Loucy (cell line): ENCODE data around the gene COL8A1.

Source experiments
- H2AFZ ChIP-seq: fragments of 200-600 bp; sonication (generic); 2 replicates; pipeline ENCODE4 v1.6.0; 2016; ENCODE audit warnings: antibody characterized with exemption, mild to moderate bottlenecking, low read length, moderate library complexity
- H3F3A ChIP-seq: fragments of 200-600 bp; 2 replicates; pipeline ENCODE4 v1.6.0; 2016; ENCODE audit warnings: antibody characterized with exemption, low read depth, mild to moderate bottlenecking
- H3K27me3 ChIP-seq: fragments of 200-600 bp; sonication (generic); 2 replicates; pipeline ENCODE4 v1.6.1; 2014; ENCODE audit warnings: low read length, mild to moderate bottlenecking; ENCODE audit not compliant: insufficient read depth, poor library complexity, severe bottlenecking
- H3K36me3 ChIP-seq: fragments of 200-600 bp; sonication (generic); 2 replicates; pipeline ENCODE4 v1.6.1; 2016; ENCODE audit warnings: low read length; ENCODE audit not compliant: insufficient read depth
- H3K4me1 ChIP-seq: fragments of 200-600 bp; sonication (generic); 2 replicates; pipeline ENCODE4 v1.5.1; 2014; ENCODE audit warnings: low read length, mild to moderate bottlenecking; ENCODE audit not compliant: insufficient read depth, poor library complexity, severe bottlenecking
- H3K4me2 ChIP-seq: fragments of 200-600 bp; sonication (generic); 2 replicates; pipeline ENCODE4 v1.6.0; 2014; ENCODE audit warnings: antibody characterized with exemption, low read length, low read depth, mild to moderate bottlenecking; ENCODE audit not compliant: poor library complexity, severe bottlenecking
- H3K4me3 ChIP-seq: fragments of 200-600 bp; sonication (generic); 2 replicates; pipeline ENCODE4 v1.5.1; 2014; ENCODE audit warnings: low read length, mild to moderate bottlenecking, mixed read lengths; ENCODE audit not compliant: poor library complexity, severe bottlenecking
- H3K79me2 ChIP-seq: fragments of 200-600 bp; sonication (generic); 2 replicates; pipeline ENCODE4 v1.6.1; 2014; ENCODE audit warnings: low read length; ENCODE audit not compliant: insufficient read depth
- H3K9ac ChIP-seq: fragments of 200-600 bp; sonication (generic); 2 replicates; pipeline ENCODE4 v1.6.0; 2014; ENCODE audit warnings: mild to moderate bottlenecking, low read depth, low read length, moderate library complexity; ENCODE audit not compliant: poor library complexity, severe bottlenecking
- H3K9me2 ChIP-seq: fragments of 200-600 bp; sonication (generic); replicated peaks from 2 replicates; pipeline ENCODE4 v1.6.1; 2016; ENCODE audit warnings: low read depth, low read length, mixed read lengths
- H3K9me3 ChIP-seq: fragments of 200-600 bp; sonication (generic); 2 replicates; pipeline ENCODE4 v1.6.1; 2014; ENCODE audit warnings: mild to moderate bottlenecking, antibody characterized with exemption, low read length, low read depth; ENCODE audit not compliant: insufficient read depth
- H4K20me1 ChIP-seq: fragments of 200-600 bp; sonication (generic); 2 replicates; pipeline ENCODE4 v1.6.0; 2014; ENCODE audit warnings: antibody characterized with exemption, low read length, mild to moderate bottlenecking; ENCODE audit not compliant: insufficient read depth, poor library complexity, severe bottlenecking
- EZH2phosphoT487 ChIP-seq: fragments of 200-600 bp; IDR thresholded peaks from 2 replicates; pipeline ENCODE4 v1.6.1; 2018; ENCODE audit warnings: antibody characterized with exemption, mild to moderate bottlenecking, moderate library complexity, borderline replicate concordance
- TF ChIP-seq, protein P1 (sequence below): fragments of 200-600 bp; sonication (generic); conservative IDR thresholded peaks from 2 replicates; pipeline ENCODE4 v1.5.1; 2014; ENCODE audit warnings: mild to moderate bottlenecking, antibody characterized with exemption, low read length

The COL8A1 gene

DNA sequence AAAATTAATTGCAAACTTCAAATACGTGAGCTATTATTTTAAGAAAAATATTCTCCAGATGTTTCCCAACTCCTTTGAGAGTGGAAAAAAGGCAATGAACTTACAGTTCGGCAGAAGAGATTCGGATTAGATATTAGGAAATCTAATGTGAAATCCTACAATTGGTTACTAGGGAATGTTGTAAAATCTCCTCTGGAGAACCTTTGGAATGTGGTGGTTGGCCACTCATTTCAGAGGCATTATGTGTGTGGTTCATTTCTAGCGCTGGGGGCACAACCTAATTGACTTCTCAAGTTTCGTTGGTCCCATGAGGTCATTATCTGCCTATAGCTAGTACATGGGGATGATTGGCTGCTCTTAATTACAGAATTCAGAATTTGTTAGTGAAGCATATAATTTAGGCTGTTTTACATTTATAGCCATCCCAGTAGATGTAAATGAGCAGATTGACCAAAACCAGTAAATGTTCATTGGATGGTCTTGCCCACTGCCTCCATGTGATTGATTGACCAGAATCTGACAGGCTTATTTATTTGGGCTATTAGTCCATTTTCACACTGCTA is 144.7 kb downstream of the COL8A1 start:
- Histone ChIP-seq H2AFZ (no peak overlapping the region), H4K20me1 (no peaks in the 10 kb centered on the region), H3K27me3 (no peaks in the 10 kb centered on the region), H3K79me2 (no peaks in the 10 kb centered on the region), H3K4me2 (no peak overlapping the region), H3K9me2 (no peaks in the 10 kb centered on the region), H3K36me3 (no peaks in the 10 kb centered on the region), H3K9ac (no peak overlapping the region), H3K9me3 (no peaks in the 10 kb centered on the region), H3K4me1 (no peaks in the 10 kb centered on the region), H3F3A (no peaks in the 10 kb centered on the region), H3K4me3 (no peak overlapping the region)
- TF ChIP-seq EZH2phosphoT487: no peak
- TF ChIP-seq, protein P1, sequence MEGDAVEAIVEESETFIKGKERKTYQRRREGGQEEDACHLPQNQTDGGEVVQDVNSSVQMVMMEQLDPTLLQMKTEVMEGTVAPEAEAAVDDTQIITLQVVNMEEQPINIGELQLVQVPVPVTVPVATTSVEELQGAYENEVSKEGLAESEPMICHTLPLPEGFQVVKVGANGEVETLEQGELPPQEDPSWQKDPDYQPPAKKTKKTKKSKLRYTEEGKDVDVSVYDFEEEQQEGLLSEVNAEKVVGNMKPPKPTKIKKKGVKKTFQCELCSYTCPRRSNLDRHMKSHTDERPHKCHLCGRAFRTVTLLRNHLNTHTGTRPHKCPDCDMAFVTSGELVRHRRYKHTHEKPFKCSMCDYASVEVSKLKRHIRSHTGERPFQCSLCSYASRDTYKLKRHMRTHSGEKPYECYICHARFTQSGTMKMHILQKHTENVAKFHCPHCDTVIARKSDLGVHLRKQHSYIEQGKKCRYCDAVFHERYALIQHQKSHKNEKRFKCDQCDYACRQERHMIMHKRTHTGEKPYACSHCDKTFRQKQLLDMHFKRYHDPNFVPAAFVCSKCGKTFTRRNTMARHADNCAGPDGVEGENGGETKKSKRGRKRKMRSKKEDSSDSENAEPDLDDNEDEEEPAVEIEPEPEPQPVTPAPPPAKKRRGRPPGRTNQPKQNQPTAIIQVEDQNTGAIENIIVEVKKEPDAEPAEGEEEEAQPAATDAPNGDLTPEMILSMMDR: no peak

GRCh38 chr3:99789011-99789721 is 150.8 kb downstream of the COL8A1 start:
- H3K27me3 ChIP-seq: no peaks in the 10 kb centered on the region
- no peaks in the 10 kb centered on the region for H3K9me2 ChIP-seq
- no peak overlapping the region for H3K9ac ChIP-seq
- no peaks in the 10 kb centered on the region for H3K79me2 ChIP-seq
- no peaks in the 10 kb centered on the region for H4K20me1 ChIP-seq
- no peaks in the 10 kb centered on the region for H3K9me3 ChIP-seq
- H2AFZ ChIP-seq: no peak overlapping the region
- H3K4me1 ChIP-seq: no peaks in the 10 kb centered on the region
- H3K4me2 ChIP-seq: no peak overlapping the region
- H3F3A ChIP-seq: no peaks in the 10 kb centered on the region
- no peak overlapping the region for H3K4me3 ChIP-seq
- TF ChIP-seq, protein P1: peak; percentile 76
- TF ChIP-seq EZH2phosphoT487: no peak
- H3K36me3 ChIP-seq: no peaks in the 10 kb centered on the region

GRCh38 chr3:99794485-99794884 is 156.1 kb downstream of the COL8A1 start:
- Histone ChIP-seq H3K36me3 (no peaks in the 10 kb centered on the region), H3K4me3 (no peak overlapping the region), H4K20me1 (no peaks in the 10 kb centered on the region), H3K27me3 (no peaks in the 10 kb centered on the region), H2AFZ (no peak overlapping the region), H3K9ac (no peak overlapping the region), H3K4me1 (no peaks in the 10 kb centered on the region), H3F3A (no peaks in the 10 kb centered on the region), H3K79me2 (no peaks in the 10 kb centered on the region), H3K9me3 (no peaks in the 10 kb centered on the region), H3K4me2 (no peak overlapping the region), H3K9me2 (no peaks in the 10 kb centered on the region)
- TF ChIP-seq, protein P1: no peak
- no peak for TF ChIP-seq EZH2phosphoT487
